GM12878 (cell line): ENCODE measurements around the gene CHRNE. TPM values are rescaled to one million over a fixed set of nuclear protein-coding genes. Genes with fewer than 3 reads are reported as not detected.
A peak's percentile ranks its signal among the peaks of the same experiment; 100 is the strongest.

Experiments
- BCL11A ChIP-seq: IDR thresholded peaks from 2 replicates; pipeline ENCODE4 v1.6.1; 2011; ENCODE audit warnings: low read depth, low read length
- BMI1 ChIP-seq: fragments of 450-650 bp; IDR thresholded peaks from 2 replicates; pipeline ENCODE4 v1.6.1; 2016; ENCODE audit warnings: mild to moderate bottlenecking, moderate library complexity, borderline replicate concordance
- CBFB ChIP-seq: IDR thresholded peaks from 2 replicates; pipeline ENCODE4 v1.6.1; 2016; ENCODE audit warnings: antibody characterized with exemption, low read depth
- CREB1 ChIP-seq: IDR thresholded peaks from 2 replicates; pipeline ENCODE4 v1.6.1; 2012; ENCODE audit warnings: low read depth, mild to moderate bottlenecking, inconsistent platforms
- E2F4 ChIP-seq: IDR thresholded peaks from 2 replicates; pipeline ENCODE4 v1.6.1; 2012; ENCODE audit warnings: low read depth, low read length, improper control_type of control experiment
- E4F1 ChIP-seq: fragments of 450-650 bp; IDR thresholded peaks from 2 replicates; pipeline ENCODE4 v1.6.1; 2018; ENCODE audit warnings: borderline replicate concordance, mild to moderate bottlenecking; ENCODE audit not compliant: partially characterized antibody
- EGR1 ChIP-seq, 2 experiments: IDR thresholded peaks; 1 replicate in 1 of 2; 2 replicates in 1 of 2; pipeline ENCODE4 v1.6.1; 2011 to 2012; ENCODE audit warnings: low read depth in 2 of 2, low read length in 2 of 2, borderline replicate concordance in 1 of 2, mild to moderate bottlenecking in 1 of 2, moderate library complexity in 1 of 2
- GATAD2B ChIP-seq: fragments of 450-650 bp; conservative IDR thresholded peaks from 2 replicates; pipeline ENCODE4 v1.6.1; 2017; ENCODE audit warnings: low read depth, mild to moderate bottlenecking, moderate library complexity
- KDM1A ChIP-seq: fragments of 200-600 bp; sonication (generic); IDR thresholded peaks from 2 replicates; pipeline ENCODE4 v1.6.1; 2016; ENCODE audit warnings: borderline replicate concordance
- MEF2A ChIP-seq: IDR thresholded peaks from 2 replicates; pipeline ENCODE4 v1.6.1; 2011; ENCODE audit warnings: low read depth, mild to moderate bottlenecking, low read length, moderate library complexity; ENCODE audit not compliant: insufficient read depth
- MEF2B ChIP-seq: fragments of 450-650 bp; IDR thresholded peaks from 2 replicates; pipeline ENCODE4 v1.6.1; 2018; ENCODE audit warnings: mild to moderate bottlenecking, moderate library complexity; ENCODE audit not compliant: partially characterized antibody, poor library complexity, severe bottlenecking
- MTA3 ChIP-seq: IDR thresholded peaks from 2 replicates; pipeline ENCODE4 v1.6.1; 2012; ENCODE audit warnings: low read length, inconsistent platforms, borderline replicate concordance
- NFXL1 ChIP-seq: fragments of 450-650 bp; IDR thresholded peaks from 2 replicates; pipeline ENCODE4 v1.6.1; 2017; ENCODE audit warnings: antibody characterized with exemption, mild to moderate bottlenecking, borderline replicate concordance
- NR2C2 ChIP-seq: IDR thresholded peaks from 2 replicates; pipeline ENCODE4 v1.6.1; 2011; ENCODE audit warnings: borderline replicate concordance, low read depth; ENCODE audit not compliant: control insufficient read depth, insufficient read length
- PRDM15 ChIP-seq: fragments of 450-650 bp; formaldehyde crosslinking; IDR thresholded peaks from 2 replicates; pipeline ENCODE4 v1.4.0; 2020; ENCODE audit warnings: mild to moderate bottlenecking, moderate library complexity
- RAD21 ChIP-seq: IDR thresholded peaks from 2 replicates; pipeline ENCODE4 v1.6.1; 2011; ENCODE audit warnings: mild to moderate bottlenecking, low read depth, low read length, moderate library complexity; ENCODE audit not compliant: insufficient read depth
- SUZ12 ChIP-seq: fragments of 200-600 bp; sonication (generic); IDR thresholded peaks from one replicate; pipeline ENCODE4 v1.6.1; 2018; ENCODE audit warnings: antibody characterized with exemption, mild to moderate bottlenecking; ENCODE audit not compliant: unreplicated experiment
- USF2 ChIP-seq: IDR thresholded peaks from 2 replicates; pipeline ENCODE4 v1.6.1; 2011; ENCODE audit warnings: low read depth, low read length, improper control_type of control experiment, borderline replicate concordance
- ZBTB33 ChIP-seq: fragments of 450-650 bp; IDR thresholded peaks from 2 replicates; pipeline ENCODE4 v1.6.1; 2017; ENCODE audit warnings: mild to moderate bottlenecking
- polyA plus RNA-seq, 11 experiments: library from polyadenylated mRNA; depleted of rRNA in 4 of 11; unstranded in 6 of 11; stranded (reverse) in 5 of 11; fragments of >200 nt; fragmentation: Nextera tagmentation in 4 of 11; fragmentation: Illumina TruSeq in 1 of 11; extraction: Ambion mirVana in 4 of 11; extraction: Trizol in 1 of 11; gene quantifications; 1 replicate in 1 of 11; 2 replicates in 10 of 11; pipeline versions ENCODE4 v1.2.1 to v1.2.3, GENCODE V29; 2011 to 2016; ENCODE audit warnings: inconsistent platforms in 2 of 11, missing spikeins in 2 of 11, low read depth in 1 of 11
- total RNA-seq, 4 experiments: library from RNA; depleted of rRNA in 3 of 4; stranded (reverse); fragments of >200 nt in 3 of 4; fragmentation: Illumina TruSeq in 1 of 4; extraction: Trizol in 1 of 4; gene quantifications; 2 replicates each; pipeline versions ENCODE4 v1.2.1 to v1.2.3, GENCODE V29; 2013 to 2021

Gene CHRNE
- total and polyA plus RNA-seq, 10 of the 15 experiments (the other 5 are each of a cell fraction or from before 2014, with no cell fraction given): 0.05 to 0.11 (median 0.08) TPM; not detected in 6

GRCh38 chr17:4939796-4940554 is 37.1 kb upstream of the CHRNE start, which contains the start of the genes RNF167 and SLC25A11 (continued):
- TF ChIP-seq PRDM15 (CRISPR knock-in tag) (no peak), MTA3 (no peak), NR2C2 (no peak), CREB1 (no peak), CBFB (peak; percentile 99), NFXL1 (no peak), SUZ12 (no peak), GATAD2B (peak; percentile 57; the same call in 1 of the 2 replicates), BCL11A (no peak), RAD21 (no peak), BMI1 (no peak), ZBTB33 (peak; percentile 9; the same call in 1 of the 2 replicates), MEF2B (peak; percentile 8), KDM1A (no peak), EGR1 (IDR thresholded peaks at IDR 0.05; ENCODE audit: borderline replicate concordance in 1 of 2, low read depth in 2 of 2, low read length in 2 of 2) (peak in 1 of 2 experiments; percentile 58; a peak in 1 of 3 replicates), E4F1 (no peak), MEF2A (no peak), USF2 (no peak), E2F4 (peak; percentile 38; the same call in 1 of the 2 replicates)
